Ovary (tissue), 9 donors: ENCODE data around the gene NLRP3. TPM values are rescaled to one million over a fixed set of nuclear protein-coding genes. Genes with fewer than 3 reads are reported as not detected.
A peak's percentile ranks its signal among the peaks of the same experiment; 100 is the strongest.

Experiments
- DNase-seq, 5 donors: peaks; one replicate each; pipeline ENCODE4 v3.0.0-alpha.2; 2019 to 2020
- H3K27ac ChIP-seq, 2 donors: fragments of 200-600 bp; one replicate each; pipeline versions ENCODE4 v1.5.1 to v1.8.0; 2019 to 2022
- H3K27me3 ChIP-seq: fragments of 200-600 bp; one replicate; pipeline ENCODE4 v1.8.0; 2022
- H3K36me3 ChIP-seq: fragments of 200-600 bp; sonication (generic); one replicate; pipeline ENCODE4 v1.5.1; 2019
- H3K4me1 ChIP-seq: one replicate; pipeline ENCODE4 v1.8.1; 2013; ENCODE audit warnings: mild to moderate bottlenecking, moderate library complexity; ENCODE audit not compliant: insufficient read depth
- H3K4me3 ChIP-seq: fragments of 200-600 bp; sonication (generic); one replicate; pipeline ENCODE4 v1.5.1; 2017
- H3K9me3 ChIP-seq, 2 donors: fragments of 200-600 bp in 1 of 2; sonication (generic) in 1 of 2; one replicate each; pipeline versions ENCODE4 v1.5.1 to v1.8.1; 2013 to 2019; ENCODE audit warnings: mild to moderate bottlenecking in 1 of 2, moderate library complexity in 1 of 2
- EP300 ChIP-seq: sonication (generic); formaldehyde crosslinking; IDR thresholded peaks from one replicate; pipeline ENCODE4 v1.6.1; 2017; ENCODE audit warnings: antibody characterized with exemption
- POLR2A ChIP-seq: fragments of 450-650 bp; IDR thresholded peaks from one replicate; pipeline ENCODE4 v1.6.1; 2017; ENCODE audit warnings: antibody characterized with exemption, mild to moderate bottlenecking, moderate library complexity
- WGBS, 3 donors: extraction: QIAGEN DNeasy Blood & Tissue Kit in 1 of 3; methylation state at CpG; one replicate each; pipeline versions ENCODE4 v1.1.5 to v1.1.7; 2013 to 2017; 5-methylcytosine and 5-hydroxymethylcytosine counted together
- intact Hi-C, 4 donors: fragments of 100-400 bp; cut with DNase I; formaldehyde crosslinking; loops; one replicate each; pipeline versions ENCODE4 v1.11.0 to v1.15.1; 2022 to 2023
- polyA plus RNA-seq, 2 donors: library from polyadenylated mRNA; stranded (reverse); fragments of 200-250 nt in 1 of 2; fragments of 350-450 nt in 1 of 2; fragmentation: Illumina TruSeq in 1 of 2; extraction: RNeasy Lipid Tissue Mini Kit (QIAGEN cat#74804) in 1 of 2; gene quantifications; one replicate each; pipeline ENCODE4 v1.2.3, GENCODE V29; 2013 to 2014
- total RNA-seq, 7 donors: library from RNA; depleted of rRNA in 2 of 7; stranded (reverse); fragments of >200 nt in 2 of 7; fragmentation: NEBNext Ultra II Directional in 3 of 7; extraction: Animal tissue kit (Norgen Biotek cat#: 25700) in 3 of 7; gene quantifications; one replicate each; pipeline versions ENCODE4 v1.1.0 to v1.2.4, GENCODE V29; 2016 to 2023
- TF ChIP-seq, protein P1 (sequence below), 3 donors: fragments of 450-650 bp in 2 of 3; fragments of 200-600 bp in 1 of 3; IDR thresholded peaks; one replicate each; pipeline versions ENCODE4 v1.5.1 to v1.8.0; 2016 to 2022; ENCODE audit warnings: antibody characterized with exemption in 3 of 3, mild to moderate bottlenecking in 1 of 3
- donor health status: DM: no; HTN: no; CAD: no; lungs with moderate emphysema.
- donor health status: DM: no; HTN: no; CAD: no.
- donor health status: Bipolar disorder and iron deficiency.
- donor health status: DM: yes; HTN: yes; CAD: no.
- donor health status: DM: no; HTN: no; CAD: no.
- donor health status: DM: yes; HTN: yes; CAD: no.

NLRP3 gene
- total and polyA plus RNA-seq, 9 donors: 0.50 to 2.2 (median 1.2) TPM

DNA sequence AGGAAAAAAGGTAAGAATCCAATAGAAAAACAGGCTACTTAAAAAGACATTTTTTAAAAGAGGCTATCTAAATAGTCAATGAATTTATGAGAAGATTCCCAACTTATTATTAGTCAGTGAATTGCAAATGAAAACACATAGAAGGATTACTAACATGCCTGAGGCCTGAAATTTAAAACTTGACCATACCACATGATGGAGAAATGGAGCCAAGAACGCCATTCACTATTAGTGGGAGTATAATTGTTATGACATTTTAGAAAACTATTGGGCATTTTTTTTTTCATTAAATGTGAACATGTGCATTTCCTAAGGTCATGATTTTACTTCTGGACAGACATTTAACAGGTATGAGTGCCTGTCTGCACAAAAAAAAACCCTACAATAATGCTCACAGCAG is 66.8 kb downstream of the NLRP3 start:
- DNase-seq: no peak
- Histone ChIP-seq H3K4me1 (no peaks in the 10 kb centered on the region), H3K9me3 (no peaks in the 10 kb centered on the region), H3K27ac (no peak overlapping the region), H3K36me3 (no peaks in the 10 kb centered on the region), H3K4me3 (no peak overlapping the region), H3K27me3 (no peaks in the 10 kb centered on the region)
- WGBS, 3 donors: 20 to 64% (median 21%) methylated on average over 1 of the region's 1 CpG
- intact Hi-C loops: no loop called here
- TF ChIP-seq, protein P1, sequence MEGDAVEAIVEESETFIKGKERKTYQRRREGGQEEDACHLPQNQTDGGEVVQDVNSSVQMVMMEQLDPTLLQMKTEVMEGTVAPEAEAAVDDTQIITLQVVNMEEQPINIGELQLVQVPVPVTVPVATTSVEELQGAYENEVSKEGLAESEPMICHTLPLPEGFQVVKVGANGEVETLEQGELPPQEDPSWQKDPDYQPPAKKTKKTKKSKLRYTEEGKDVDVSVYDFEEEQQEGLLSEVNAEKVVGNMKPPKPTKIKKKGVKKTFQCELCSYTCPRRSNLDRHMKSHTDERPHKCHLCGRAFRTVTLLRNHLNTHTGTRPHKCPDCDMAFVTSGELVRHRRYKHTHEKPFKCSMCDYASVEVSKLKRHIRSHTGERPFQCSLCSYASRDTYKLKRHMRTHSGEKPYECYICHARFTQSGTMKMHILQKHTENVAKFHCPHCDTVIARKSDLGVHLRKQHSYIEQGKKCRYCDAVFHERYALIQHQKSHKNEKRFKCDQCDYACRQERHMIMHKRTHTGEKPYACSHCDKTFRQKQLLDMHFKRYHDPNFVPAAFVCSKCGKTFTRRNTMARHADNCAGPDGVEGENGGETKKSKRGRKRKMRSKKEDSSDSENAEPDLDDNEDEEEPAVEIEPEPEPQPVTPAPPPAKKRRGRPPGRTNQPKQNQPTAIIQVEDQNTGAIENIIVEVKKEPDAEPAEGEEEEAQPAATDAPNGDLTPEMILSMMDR (IDR thresholded peaks at IDR 0.05): no peak
- no peak for TF ChIP-seq EP300
- no peak for TF ChIP-seq POLR2A

DNA sequence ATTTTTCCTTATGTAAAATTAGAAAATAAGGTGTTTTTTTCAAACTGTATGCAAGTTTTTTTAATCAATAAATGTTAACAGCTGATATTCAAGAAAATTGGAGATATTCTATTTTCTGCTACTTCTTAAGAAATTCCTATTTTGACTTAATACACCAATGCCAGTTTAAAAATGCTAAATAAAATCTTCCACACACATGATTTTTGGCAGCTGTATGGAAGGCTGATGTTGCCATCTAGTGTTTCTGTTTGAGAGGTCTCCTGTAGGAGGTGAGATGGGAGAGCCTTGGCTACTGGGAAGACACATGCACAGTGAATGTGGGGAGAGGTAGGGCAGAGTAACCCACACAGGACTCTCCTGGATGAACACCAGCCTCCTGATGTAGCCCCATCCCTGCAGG is 71.1 kb downstream of the NLRP3 start:
- Histone ChIP-seq H3K27me3 (no peaks in the 10 kb centered on the region), H3K4me1 (no peaks in the 10 kb centered on the region), H3K4me3 (no peak overlapping the region), H3K36me3 (no peaks in the 10 kb centered on the region), H3K27ac (no peak overlapping the region), H3K9me3 (no peaks in the 10 kb centered on the region)
- no peak for DNase-seq
- TF ChIP-seq POLR2A: no peak
- TF ChIP-seq EP300: no peak
- TF ChIP-seq, protein P1 (IDR thresholded peaks at IDR 0.05): peak in 1 of 3 donors; percentile 10
- intact Hi-C loops: no loop called here

DNA sequence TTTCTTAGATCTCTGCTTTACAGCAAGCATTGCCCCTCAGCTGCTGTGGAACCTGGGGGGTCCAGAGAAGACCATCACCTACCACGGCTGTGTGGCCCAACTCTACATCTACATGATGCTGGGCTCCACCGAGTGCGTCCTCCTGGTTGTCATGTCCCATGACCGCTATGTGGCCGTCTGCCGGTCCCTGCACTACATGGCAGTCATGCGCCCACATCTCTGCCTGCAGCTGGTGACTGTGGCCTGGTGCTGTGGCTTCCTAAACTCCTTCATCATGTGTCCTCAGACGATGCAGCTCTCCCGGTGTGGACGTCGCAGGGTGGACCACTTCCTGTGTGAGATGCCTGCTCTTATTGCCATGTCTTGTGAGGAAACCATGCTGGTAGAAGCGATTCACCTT is 75.4 kb downstream of the NLRP3 start:
- Histone ChIP-seq H3K9me3 (no peaks in the 10 kb centered on the region), H3K27me3 (no peaks in the 10 kb centered on the region), H3K36me3 (no peaks in the 10 kb centered on the region), H3K4me1 (no peaks in the 10 kb centered on the region), H3K4me3 (no peak overlapping the region), H3K27ac (no peak overlapping the region)
- 84 to 93% (median 92%) methylated on average over 12 of the region's 12 CpGs for WGBS, 3 donors
- DNase-seq: no peak
- TF ChIP-seq, protein P1 (IDR thresholded peaks at IDR 0.05): no peak
- TF ChIP-seq POLR2A: no peak
- no peak for TF ChIP-seq EP300
- intact Hi-C loops: no loop called here

DNA sequence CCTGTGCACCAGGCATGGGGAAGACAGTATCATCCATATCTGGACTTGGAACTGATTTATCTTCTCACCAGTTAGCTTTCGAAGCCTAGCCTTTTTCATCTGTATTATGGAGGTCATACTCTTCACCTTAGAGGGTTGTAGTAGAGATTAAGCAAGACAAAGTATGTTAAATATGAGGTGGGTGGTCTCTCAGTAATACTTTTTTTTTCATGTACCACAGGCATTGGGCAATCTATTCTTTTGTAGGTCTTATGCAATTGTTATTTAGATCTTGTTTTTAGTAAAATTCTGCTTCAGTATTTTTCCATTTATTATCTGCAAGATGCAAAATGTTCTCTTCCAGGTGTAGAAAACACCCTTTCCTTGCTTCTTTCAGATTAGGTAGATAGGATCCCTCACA is 77.1 kb downstream of the NLRP3 start:
- TF ChIP-seq, protein P1 (IDR thresholded peaks at IDR 0.05): no peak
- no peak for TF ChIP-seq EP300
- TF ChIP-seq POLR2A: no peak
- no peak overlapping the region for H3K4me3 ChIP-seq
- intact Hi-C loops: no loop called here
- no peak for DNase-seq
- no peaks in the 10 kb centered on the region for H3K36me3 ChIP-seq
- no peaks in the 10 kb centered on the region for H3K9me3 ChIP-seq
- WGBS, 3 donors: 7 to 21% (median 16%) methylated on average over 1 of the region's 1 CpG
- no peaks in the 10 kb centered on the region for H3K27me3 ChIP-seq
- no peaks in the 10 kb centered on the region for H3K4me1 ChIP-seq
- no peak overlapping the region for H3K27ac ChIP-seq

DNA sequence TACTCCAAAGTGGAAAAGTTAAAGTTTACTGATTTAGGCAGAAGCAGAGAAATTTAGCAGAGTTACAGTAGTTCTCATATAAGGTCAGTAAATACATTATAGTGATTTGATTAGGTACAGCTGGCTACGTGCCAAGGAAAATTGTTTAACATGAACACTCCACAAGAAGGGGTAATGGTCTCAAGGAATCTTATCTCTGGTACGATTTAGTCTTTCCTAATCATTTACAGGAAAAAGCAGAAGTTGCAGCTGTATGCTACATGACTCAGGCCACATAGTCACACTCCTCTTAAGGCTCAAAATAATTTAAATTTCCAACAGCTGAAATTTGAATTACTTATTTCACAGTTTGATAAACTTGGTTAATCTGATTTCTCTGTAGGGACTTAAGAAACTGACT is 78.8 kb downstream of the NLRP3 start:
- Histone ChIP-seq H3K4me1 (no peaks in the 10 kb centered on the region), H3K4me3 (no peak overlapping the region), H3K27ac (no peak overlapping the region), H3K9me3 (no peaks in the 10 kb centered on the region), H3K36me3 (no peaks in the 10 kb centered on the region), H3K27me3 (no peaks in the 10 kb centered on the region)
- WGBS, 3 donors: 11 to 17% (median 14%) methylated on average over 2 of the region's 2 CpGs
- no peak for DNase-seq
- intact Hi-C loops: no loop called here
- TF ChIP-seq POLR2A: no peak
